Measurements from ENCODE around the gene CD99.
"Not testable (repeated sequence)": the region's sequence is repeated elsewhere in the genome, so short reads cannot be mapped to it uniquely, and the experiment has no call there.

CD99 gene

DNA sequence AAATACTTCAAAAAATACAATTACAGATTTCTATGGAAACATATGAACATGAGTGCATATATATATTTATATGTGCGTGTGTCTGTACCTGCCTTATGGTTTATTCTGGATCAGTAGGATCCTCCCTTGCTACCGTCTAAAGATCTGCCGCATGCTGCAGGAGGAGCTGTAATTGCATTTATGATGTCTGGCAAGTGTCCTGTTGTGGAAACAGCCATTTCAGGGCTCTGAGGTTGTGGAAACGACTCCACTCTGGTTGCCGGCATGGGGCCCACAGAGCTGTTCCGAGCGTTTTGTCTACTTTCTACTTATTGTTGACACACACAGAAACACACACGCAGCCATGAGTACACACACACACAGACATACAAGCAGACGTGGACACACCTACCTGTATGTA, 21.3 kb downstream of the CD99 start:
- in situ Hi-C loops (cut with HindIII; ENCODE audit: low pct_ligation_motif_present, low pct_unique_long_range_greater_than_20kb, low sequenced_read_pairs): no loop called here
- no peak for DNase-seq

DNA sequence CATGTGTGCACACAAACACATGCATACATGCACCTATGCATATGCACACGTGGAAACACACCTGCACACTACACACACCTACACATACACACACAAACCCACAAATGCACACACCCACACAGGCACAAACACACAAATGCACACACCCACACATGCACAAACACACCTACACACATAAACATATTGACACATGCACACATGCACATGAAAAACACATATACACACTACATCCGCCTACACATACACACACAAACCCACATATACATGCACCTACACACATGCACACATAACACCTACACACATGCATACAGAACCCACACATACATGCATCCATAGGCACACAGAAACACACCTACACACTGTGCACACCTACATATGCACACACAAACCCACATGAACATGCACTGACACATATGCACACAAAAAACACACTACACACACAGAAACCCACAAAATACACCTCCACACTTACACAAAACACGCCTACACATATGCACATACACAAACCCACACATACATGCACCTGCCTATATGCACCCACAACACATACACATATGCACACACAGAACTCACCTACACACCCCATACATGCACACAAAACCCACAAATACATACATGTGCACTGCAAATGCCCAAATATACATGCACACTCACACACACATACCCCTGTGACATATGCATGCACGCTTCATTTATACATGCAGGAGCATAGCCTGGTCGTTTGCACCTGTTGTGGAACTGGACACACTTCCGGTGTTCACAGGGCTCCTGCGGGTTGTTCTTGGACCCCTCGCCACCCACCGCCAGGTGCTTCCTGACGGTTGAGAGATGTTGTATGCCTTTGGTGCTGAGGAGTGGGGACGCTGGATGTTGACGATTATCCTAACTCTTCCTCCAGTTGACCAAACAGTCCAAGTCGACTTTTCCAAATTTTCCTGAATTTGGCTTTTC, 22.1 kb downstream of the CD99 start:
- no peak for DNase-seq
- in situ Hi-C loops (cut with HindIII; ENCODE audit: low pct_ligation_motif_present, low pct_unique_long_range_greater_than_20kb, low sequenced_read_pairs): no loop called here

DNA sequence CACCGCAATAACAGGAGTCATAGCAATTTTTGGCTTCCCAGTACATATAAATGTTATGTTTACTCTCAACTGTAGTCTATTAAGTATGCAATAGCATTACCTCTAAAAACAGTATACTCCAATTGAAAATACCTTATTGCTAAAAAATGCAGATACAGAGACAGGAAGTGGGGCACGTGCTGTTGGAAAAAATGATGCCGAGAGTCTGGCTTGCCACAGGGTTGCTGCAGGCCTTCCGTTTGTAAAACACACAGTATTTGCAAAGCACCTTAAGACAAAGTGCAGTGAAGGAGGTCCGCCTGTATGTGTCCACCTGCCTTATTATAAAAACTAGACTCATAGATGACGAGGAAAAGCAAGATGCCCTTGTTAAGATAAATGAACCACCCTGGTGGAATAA, 23.5 kb downstream of the CD99 start:
- in situ Hi-C loops (cut with HindIII; ENCODE audit: low pct_ligation_motif_present, low pct_unique_long_range_greater_than_20kb, low sequenced_read_pairs): no loop called here
- DNase-seq: no peak

DNA sequence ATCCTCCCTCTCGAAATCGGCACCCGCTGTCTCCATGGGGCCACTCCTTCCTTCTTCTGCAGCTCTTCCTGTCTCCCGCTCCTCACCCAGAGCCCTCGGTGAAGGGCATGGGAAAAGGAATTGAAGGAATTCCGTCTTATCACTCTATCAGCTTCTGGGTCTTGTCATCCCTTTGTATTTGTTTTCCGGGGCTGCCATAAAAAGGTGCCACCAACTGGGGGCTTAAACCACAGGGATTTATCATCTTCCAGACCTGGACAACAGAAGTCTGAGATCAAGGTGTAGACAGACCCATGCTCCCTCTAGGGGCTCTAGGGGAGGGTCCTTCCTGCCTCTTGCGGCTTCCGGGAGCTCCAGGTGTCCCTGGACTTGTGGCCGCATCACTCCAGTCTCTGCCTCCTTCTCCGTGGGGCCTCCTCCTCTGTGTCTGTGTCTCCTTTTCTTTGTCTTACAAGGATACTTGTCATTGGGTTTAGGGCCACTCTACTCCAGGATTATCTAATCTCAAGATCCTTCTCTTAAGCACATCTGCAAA, 24.0 kb downstream of the CD99 start:
- no peak for DNase-seq
- in situ Hi-C loops (cut with HindIII; ENCODE audit: low pct_ligation_motif_present, low pct_unique_long_range_greater_than_20kb, low sequenced_read_pairs): no loop called here

DNA sequence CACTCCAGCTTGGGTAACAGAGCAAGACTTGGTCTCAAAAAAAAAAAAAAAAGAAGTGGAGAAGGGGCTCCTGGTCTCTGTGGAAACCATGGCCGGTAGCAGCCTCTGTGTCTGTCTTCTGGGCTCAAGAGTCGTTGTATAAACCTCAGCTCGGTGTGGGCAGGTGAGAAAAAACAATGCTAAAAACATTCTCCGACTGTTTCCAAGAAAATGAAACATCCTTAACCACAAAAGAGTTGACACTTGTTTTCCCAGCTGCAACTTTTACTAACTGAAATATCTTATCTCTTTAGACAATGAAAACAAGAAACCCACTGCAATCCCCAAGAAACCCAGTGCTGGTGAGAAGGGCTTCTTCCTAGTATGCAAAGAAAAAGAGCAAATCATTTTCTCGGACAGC, 26.2 kb downstream of the CD99 start:
- in situ Hi-C loops (cut with HindIII; ENCODE audit: low pct_ligation_motif_present, low pct_unique_long_range_greater_than_20kb, low sequenced_read_pairs): no loop called here
- no peak for DNase-seq

DNA sequence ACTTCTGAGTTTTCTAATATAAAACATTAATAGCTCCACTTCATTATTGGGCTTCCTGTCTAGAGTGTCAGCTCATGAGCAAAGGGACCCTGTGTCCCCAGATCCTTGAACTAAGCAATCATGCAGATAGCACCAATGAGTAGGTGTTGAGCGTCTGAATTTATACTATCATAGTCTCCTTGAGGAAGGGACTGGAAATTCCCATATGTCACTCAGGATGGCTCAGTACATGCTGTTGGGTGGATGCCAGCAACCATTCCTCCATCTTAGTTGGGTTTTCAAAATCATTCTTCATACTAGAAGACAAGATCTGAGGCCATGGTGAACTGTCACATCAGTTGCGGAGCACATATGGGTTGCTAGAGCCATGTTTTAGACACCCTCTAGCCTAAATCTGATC, 27.7 kb downstream of the CD99 start:
- DNase-seq: no peak
- in situ Hi-C loops (cut with HindIII; ENCODE audit: low pct_ligation_motif_present, low pct_unique_long_range_greater_than_20kb, low sequenced_read_pairs): no loop called here

DNA sequence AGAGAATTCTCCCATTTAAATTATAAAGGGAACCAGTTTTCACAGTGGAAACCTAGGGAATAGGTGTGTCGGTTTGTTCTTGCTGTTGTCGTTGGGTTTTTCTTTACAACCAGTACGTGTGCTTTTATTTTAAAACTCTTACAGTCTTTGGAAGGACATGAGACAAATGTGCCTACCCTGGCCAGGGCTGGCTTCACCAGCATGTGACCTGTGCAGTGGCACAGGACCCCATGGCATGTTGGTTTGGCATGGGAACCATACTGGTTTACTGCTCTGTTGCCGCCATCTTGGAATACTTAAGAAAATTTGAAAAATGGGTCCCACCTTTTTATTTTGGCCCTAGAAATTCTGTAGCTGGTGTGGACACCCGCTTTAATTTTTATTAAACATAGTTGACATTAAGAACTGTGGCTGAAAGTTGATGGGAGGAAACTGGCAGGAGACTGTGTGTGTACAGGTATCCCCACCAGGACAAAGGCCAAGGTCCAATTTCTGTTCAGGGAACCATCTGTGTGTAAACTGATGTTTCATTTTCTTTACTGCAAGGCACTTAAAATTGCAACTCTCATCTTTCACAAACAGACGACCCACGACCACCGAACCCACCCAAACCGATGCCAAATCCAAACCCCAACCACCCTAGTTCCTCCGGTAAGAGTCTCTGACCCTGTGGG, 28.8 kb downstream of the CD99 start:
- in situ Hi-C loops (cut with HindIII; ENCODE audit: low pct_ligation_motif_present, low pct_unique_long_range_greater_than_20kb, low sequenced_read_pairs): no loop called here
- DNase-seq: no peak

DNA sequence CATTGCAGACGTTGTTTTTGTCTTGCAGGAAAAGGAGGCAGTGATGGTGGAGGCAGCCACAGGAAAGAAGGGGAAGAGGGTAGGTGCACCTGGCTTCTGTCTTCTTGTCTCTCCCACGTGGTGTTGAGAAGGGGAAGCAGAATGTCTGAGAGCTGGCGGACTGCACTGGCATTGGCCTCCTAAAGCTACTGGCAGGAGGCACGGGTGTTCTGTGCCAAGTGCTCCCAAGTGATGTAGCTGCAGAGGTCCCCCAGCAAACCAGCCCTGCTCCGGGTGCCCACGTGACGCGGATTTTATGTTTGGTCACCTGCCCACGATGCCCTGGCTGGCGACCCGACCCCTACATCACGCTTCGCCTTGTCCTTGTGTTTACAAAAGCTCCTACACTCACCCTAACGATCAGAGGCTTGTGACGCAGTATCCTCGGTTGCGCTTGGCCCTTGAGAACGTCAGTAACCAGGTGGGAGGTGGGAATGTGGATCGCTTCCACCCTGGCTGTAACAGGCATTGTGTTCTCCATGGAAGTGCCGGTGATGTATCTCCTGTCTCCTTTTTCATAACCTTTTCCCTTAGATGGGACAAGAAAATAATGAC, 32.3 kb downstream of the CD99 start:
- no peak for DNase-seq
- in situ Hi-C loops (cut with HindIII; ENCODE audit: low pct_ligation_motif_present, low pct_unique_long_range_greater_than_20kb, low sequenced_read_pairs): no loop called here

DNA sequence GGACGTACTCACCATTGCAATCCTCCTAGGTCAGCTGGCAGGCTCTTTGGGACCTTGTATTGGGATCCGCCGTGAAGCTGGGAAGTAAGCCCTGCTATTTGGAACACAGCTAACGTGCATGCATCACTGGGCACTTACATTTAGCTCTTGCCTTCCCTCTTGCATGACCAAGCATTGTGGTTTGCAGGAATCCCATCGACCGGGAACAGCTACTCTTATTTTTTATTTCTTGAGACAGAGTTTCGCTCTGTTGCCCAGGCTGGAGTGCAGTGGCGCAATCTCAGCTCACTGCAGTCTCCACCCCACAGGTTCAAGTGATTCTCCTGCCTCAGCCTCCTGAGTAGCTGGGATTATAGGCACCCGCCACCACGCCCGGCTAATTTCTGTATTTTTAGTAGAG, 36.2 kb downstream of the CD99 start:
- DNase-seq: peak; percentile 78
- in situ Hi-C loops (cut with HindIII; ENCODE audit: low pct_ligation_motif_present, low pct_unique_long_range_greater_than_20kb, low sequenced_read_pairs): not testable (repeated sequence)

DNA sequence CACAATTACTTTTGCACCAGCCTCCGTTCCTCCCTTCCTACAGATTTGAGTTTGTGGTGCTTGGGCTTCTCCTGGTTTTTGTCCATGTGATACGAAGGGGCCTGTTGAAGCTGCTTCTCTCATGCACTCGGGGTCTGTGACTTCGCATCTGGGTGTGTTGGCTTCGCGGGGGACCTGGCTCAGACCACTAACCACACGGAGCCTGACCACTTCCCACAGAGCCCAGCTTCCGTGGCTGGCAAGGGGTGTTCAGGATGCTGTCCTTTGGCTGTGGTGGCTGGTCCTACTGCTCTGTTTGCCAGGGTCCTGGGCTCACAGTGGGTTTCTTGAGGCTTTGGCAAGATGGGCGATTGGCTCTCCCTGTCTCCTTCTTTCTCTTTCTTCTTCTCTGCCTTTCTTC, 41.0 kb downstream of the CD99 start:
- no peak for DNase-seq
- in situ Hi-C loops (cut with HindIII; ENCODE audit: low pct_ligation_motif_present, low pct_unique_long_range_greater_than_20kb, low sequenced_read_pairs): no loop called here

DNA sequence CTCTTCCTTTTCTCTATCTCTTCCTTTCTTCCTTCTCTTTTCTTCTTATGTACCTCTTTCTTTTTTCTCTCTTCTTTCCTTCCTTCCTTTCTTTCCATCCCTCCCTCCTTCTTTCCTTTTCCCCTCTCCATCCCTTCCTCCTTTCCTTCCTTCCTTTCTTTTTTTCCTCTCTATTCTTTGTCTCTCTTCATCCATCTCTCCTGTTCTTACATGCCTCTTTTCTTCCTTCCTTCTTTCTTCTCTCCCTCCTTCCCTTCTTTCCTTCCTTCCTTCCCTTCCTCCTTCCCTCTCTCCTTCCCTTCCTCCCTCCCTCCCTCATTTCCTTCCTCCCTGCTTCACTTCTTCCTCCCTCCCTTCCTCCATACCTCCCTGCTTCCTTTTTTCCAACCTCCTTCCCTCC, 41.6 kb downstream of the CD99 start:
- in situ Hi-C loops (cut with HindIII; ENCODE audit: low pct_ligation_motif_present, low pct_unique_long_range_greater_than_20kb, low sequenced_read_pairs): no loop called here
- no peak for DNase-seq

DNA sequence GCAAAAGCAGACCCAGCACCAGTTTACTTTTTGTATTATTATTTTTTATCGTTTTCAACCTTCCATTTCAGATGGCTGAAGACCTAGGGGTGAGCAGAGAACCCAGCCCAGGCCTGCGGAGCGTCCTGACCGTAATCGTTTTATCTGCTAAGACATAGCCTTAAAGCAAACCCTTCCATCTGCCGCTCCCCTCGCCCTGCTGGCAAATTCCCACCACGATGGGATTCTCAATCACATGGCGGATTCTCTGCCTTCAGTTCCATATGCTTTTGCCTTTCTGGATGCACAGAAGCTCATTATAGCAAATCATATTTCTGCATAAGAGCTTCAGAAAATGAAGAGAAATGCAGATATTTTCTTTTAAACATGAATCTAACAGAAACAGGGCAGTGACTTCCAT, 42.2 kb downstream of the CD99 start:
- DNase-seq: no peak
- in situ Hi-C loops (cut with HindIII; ENCODE audit: low pct_ligation_motif_present, low pct_unique_long_range_greater_than_20kb, low sequenced_read_pairs): no loop called here

DNA sequence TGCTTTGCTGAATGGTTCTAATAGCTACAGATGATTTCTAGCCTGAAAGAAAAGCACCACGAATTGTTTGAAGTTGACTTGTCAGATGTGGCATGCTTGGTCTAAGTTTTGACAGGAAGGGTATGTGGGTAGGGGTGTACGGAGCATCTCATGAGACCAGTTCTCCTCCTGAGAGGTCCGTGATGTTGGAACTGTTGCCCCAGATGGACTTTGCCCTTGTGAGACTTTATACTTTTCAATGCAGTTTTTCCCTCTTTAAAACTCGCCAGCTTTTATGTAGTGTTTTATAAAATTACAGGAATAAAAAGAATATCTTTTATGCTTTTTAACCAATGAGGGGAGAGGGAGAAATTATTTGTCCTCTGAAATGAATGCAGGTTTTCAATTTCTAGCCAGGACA, 44.2 kb downstream of the CD99 start:
- no peak for DNase-seq
- in situ Hi-C loops (cut with HindIII; ENCODE audit: low pct_ligation_motif_present, low pct_unique_long_range_greater_than_20kb, low sequenced_read_pairs): no loop called here

DNA sequence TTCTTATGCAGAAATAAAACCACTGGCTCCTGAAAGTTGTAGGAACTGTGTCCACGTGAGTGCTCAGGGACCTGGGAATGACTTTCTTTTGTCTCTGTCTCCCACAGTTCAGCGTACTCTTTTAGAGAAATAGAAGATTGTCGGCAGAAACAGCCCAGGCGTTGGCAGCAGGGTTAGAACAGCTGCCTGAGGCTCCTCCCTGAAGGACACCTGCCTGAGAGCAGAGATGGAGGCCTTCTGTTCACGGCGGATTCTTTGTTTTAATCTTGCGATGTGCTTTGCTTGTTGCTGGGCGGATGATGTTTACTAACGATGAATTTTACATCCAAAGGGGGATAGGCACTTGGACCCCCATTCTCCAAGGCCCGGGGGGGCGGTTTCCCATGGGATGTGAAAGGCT, 49.6 kb downstream of the CD99 start:
- in situ Hi-C loops (cut with HindIII; ENCODE audit: low pct_ligation_motif_present, low pct_unique_long_range_greater_than_20kb, low sequenced_read_pairs): no loop called here
- DNase-seq: no peak

DNA sequence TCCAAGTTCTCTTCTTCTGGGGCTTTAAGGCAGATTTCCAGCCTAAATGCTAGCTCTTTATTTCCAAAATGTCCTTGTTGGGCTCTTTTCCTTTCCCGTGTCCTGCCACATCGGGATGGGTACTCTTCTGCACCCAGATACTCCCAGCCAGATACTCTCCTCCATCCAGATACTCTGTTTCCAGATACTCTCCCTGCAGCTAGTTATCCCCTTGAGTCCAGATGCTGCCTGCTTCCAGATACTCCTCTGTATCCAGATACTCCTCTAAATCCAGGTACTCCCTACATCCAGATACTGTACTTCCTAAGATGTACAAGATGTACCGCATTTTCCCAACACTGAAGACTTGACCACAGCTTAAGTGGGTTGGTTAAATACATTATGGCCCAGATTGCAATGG, 50.3 kb downstream of the CD99 start:
- no peak for DNase-seq
- in situ Hi-C loops (cut with HindIII; ENCODE audit: low pct_ligation_motif_present, low pct_unique_long_range_greater_than_20kb, low sequenced_read_pairs): no loop called here

DNA sequence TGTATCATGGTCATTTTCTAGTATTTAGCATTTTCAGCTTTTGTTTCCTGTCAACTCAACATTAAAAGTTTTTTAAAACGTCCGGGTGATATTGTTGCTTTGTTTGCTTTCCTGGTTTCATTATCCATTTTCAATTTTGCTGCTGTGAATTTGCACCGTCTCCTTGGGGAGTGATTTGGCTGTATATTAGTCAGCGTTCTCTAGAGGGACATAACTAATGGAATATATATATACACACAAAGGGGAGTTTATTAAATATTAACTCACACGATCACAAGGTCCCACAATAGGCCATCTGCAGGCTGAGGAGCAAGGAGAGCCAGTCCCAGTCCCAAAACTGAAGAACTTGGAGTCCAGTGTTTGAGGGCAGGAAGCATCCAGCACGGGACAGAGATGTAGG, 55.2 kb downstream of the CD99 start:
- in situ Hi-C loops (cut with HindIII; ENCODE audit: low pct_ligation_motif_present, low pct_unique_long_range_greater_than_20kb, low sequenced_read_pairs); DNase-seq: not testable (repeated sequence)

DNA sequence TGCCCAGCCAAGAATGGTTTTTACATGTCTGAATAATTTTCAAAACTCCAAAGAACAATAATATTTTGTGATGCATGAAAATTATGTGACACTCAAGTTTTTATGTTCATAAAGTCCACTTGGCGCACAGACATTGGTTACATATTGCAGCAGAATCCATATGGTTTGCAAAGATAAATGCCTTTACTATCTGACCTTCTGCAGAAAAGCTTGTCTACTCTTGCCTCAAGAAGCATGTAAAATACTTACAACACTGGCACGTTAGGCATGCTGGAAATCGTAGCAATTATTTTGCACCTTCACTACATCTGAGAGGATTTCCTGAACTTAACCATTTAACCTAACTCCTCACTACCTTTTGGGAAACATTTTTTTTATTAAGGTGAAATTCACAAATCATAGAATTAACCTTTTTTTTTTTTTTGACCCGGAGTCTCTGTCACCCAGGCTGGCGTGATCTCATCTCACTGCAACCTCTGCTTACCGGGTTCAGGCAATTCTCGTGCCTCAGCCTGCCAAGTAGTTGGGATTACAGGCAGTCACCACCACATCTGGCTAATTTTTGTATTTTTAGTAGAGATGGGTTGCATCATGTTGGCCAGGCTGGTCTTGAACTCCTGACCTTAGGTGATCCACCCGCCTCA, 57.2 kb downstream of the CD99 start:
- DNase-seq: no peak
- in situ Hi-C loops (cut with HindIII; ENCODE audit: low pct_ligation_motif_present, low pct_unique_long_range_greater_than_20kb, low sequenced_read_pairs): no loop called here

DNA sequence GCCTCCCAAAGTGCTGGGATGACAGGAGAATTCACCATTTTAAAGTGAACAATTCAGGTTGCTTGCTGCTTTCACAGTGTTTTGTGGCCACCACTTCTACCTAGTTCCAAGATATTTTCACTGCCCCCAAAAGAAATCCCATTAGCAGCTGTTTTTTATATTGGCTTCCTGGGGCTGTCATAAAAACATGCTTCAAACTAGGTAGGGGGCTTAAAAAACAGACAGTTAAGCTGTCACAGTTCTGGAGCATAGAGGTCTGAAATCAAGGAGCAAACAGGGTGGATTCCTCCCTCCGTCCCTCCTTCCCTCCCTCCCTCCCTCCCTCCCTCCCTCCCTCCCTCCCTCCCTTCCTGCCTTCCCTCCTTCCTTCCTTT, 57.7 kb downstream of the CD99 start:
- in situ Hi-C loops (cut with HindIII; ENCODE audit: low pct_ligation_motif_present, low pct_unique_long_range_greater_than_20kb, low sequenced_read_pairs): no loop called here
- DNase-seq: no peak

DNA sequence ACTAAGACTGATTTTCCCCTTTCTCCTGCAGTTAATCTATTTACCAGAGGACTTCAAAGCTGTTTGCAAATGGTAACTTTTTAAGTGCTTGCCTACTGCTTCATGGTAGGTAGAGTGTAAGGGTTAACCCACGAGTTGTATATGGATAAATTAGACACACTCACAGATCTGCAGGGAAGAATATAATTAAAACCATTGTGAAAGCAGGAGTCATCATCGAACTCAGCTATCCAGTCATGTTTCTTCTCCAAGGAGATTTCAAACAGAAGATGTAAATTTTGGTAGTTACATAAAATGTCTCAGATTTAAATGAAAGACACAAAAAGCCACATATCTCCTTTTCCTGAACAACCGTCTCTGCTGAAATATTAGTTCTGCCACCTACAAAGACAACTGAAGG, 60.2 kb downstream of the CD99 start:
- no peak for DNase-seq
- in situ Hi-C loops (cut with HindIII; ENCODE audit: low pct_ligation_motif_present, low pct_unique_long_range_greater_than_20kb, low sequenced_read_pairs): no loop called here

All from ACHN (cell line).